ENCODE data around the gene PHOSPHO2. TPM values are rescaled to one million over a fixed set of nuclear protein-coding genes. Genes with fewer than 3 reads are reported as not detected.

Gene PHOSPHO2
- total RNA-seq, 1 donor from 2014 or later = 3.6 TPM

- TF ChIP-seq CTCF (conservative IDR thresholded peaks at IDR 0.05; ENCODE audit: low read depth, low read length) = no peak
- H3K4me3 ChIP-seq (ENCODE audit: low read depth, low read length) = no peak overlapping the region
- DNase-seq (ENCODE audit: low read depth) = no peak
These were observed 34.9 kb upstream of the PHOSPHO2 start for GRCh38 chr2:169659320-169659719.

DNA sequence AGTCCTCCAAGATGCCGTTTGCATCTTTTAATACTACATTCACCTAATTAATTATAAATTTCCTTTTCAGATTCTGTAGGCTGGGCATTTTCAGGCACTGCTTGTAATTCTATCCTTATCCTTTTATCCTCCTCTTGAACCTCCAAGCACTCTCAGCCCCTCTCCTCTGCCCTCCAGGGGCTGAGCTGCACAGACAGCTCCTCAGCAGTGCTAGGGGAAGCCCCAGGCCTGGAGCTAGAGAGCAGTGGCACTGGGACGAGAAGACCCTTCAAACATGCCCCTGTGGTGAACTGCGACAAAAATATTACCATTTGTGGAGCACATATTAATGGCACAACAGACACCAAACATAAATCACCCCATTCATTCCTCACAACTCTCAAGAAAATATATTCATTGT, 33.0 kb upstream of the PHOSPHO2 start:
- no peak overlapping the region for H3K4me3 ChIP-seq (ENCODE audit: low read depth, low read length)
- DNase-seq (ENCODE audit: low read depth) = no peak
- TF ChIP-seq CTCF (conservative IDR thresholded peaks at IDR 0.05; ENCODE audit: low read depth, low read length) = no peak

- H3K4me3 ChIP-seq (ENCODE audit: low read depth, low read length) = no peak overlapping the region
- no peak for DNase-seq (ENCODE audit: low read depth)
- TF ChIP-seq CTCF (conservative IDR thresholded peaks at IDR 0.05; ENCODE audit: low read depth, low read length) = no peak
These were observed 31.5 kb upstream of the PHOSPHO2 start for GRCh38 chr2:169662744-169663143.

- DNase-seq (ENCODE audit: low read depth) = no peak
- no peak for TF ChIP-seq CTCF (conservative IDR thresholded peaks at IDR 0.05; ENCODE audit: low read depth, low read length)
- no peak overlapping the region for H3K4me3 ChIP-seq (ENCODE audit: low read depth, low read length)
These were observed 31.0 kb upstream of the PHOSPHO2 start for GRCh38 chr2:169663247-169663646.

DNA sequence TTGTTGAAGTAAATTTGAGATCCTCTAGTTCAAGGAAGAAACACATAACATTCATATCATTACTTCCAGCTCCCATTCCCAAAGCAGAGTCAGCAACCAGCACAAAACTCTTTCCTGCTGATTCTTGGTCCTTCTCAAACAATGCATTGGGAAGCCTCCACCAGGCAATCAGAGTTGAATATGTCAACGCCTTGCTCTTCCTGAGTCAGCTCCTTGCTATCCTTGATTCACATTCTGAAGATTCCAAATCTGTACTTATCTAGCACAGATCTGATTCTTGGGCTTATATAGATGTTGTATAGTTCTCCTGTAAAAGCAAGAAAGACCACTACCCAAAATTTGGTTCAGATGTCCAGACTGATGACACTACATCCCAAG, 29.7 kb upstream of the PHOSPHO2 start:
- no peak overlapping the region for H3K4me3 ChIP-seq (ENCODE audit: low read depth, low read length)
- DNase-seq (ENCODE audit: low read depth) = no peak
- TF ChIP-seq CTCF (conservative IDR thresholded peaks at IDR 0.05; ENCODE audit: low read depth, low read length) = no peak

- no peak overlapping the region for H3K4me3 ChIP-seq (ENCODE audit: low read depth, low read length)
- no peak for DNase-seq (ENCODE audit: low read depth)
- no peak for TF ChIP-seq CTCF (conservative IDR thresholded peaks at IDR 0.05; ENCODE audit: low read depth, low read length)
These were observed 29.0 kb upstream of the PHOSPHO2 start for GRCh38 chr2:169664978-169665930.

GRCh38 chr2:169667583-169667982, 26.7 kb upstream of the PHOSPHO2 start:
- DNase-seq (ENCODE audit: low read depth) = no peak
- no peak for TF ChIP-seq CTCF (conservative IDR thresholded peaks at IDR 0.05; ENCODE audit: low read depth, low read length)
- no peak overlapping the region for H3K4me3 ChIP-seq (ENCODE audit: low read depth, low read length)

Data from epithelial cell of proximal tubule (primary cell).